GM19239 (cell line): ENCODE data around the gene SOHLH1.

Source experiments
- DNase-seq: peaks from one replicate; pipeline ENCODE4 v3.0.0; 2011; ENCODE audit warnings: low spot score; ENCODE audit not compliant: insufficient read length
- FAIRE-seq: peaks from 2 replicates; lab custom pipeline; 2011; peaks lifted over from hg19 to GRCh38; lab: Jason Lieb, UNC

Gene SOHLH1

GRCh38 chr9:135699440-135699839, at the start of gene SOHLH1:
Gene SOHLH1, minus strand, starts transcription at chr9:135699481. Its CDS starts 14 bp downstream, at chr9:135699467.
- no peak for DNase-seq
- FAIRE-seq: no peak

- FAIRE-seq: no peak
- no peak for DNase-seq
These were observed 49.4 kb upstream of the SOHLH1 start for GRCh38 chr9:135748676-135749075.

GRCh38 chr9:135747311-135747710, 48.0 kb upstream of the SOHLH1 start:
- DNase-seq (no peak), FAIRE-seq (no peak)

GRCh38 chr9:135746565-135746964, 47.3 kb upstream of the SOHLH1 start:
- FAIRE-seq: no peak

GRCh38 chr9:135745686-135746324, 46.5 kb upstream of the SOHLH1 start:
- DNase-seq (no peak), FAIRE-seq (no peak)

More at GRCh38 chr9:135746565-135746964, 47.3 kb upstream of the SOHLH1 start:
- no peak for DNase-seq

GRCh38 chr9:135745189-135745588, 45.9 kb upstream of the SOHLH1 start:
- FAIRE-seq (no peak), DNase-seq (no peak)

GRCh38 chr9:135744333-135745070, 45.2 kb upstream of the SOHLH1 start:
- DNase-seq (no peak), FAIRE-seq (no peak)

- FAIRE-seq (no peak), DNase-seq (no peak)
These were observed 44.5 kb upstream of the SOHLH1 start for GRCh38 chr9:135743546-135744332.

GRCh38 chr9:135743021-135743420, 43.7 kb upstream of the SOHLH1 start:
- FAIRE-seq (no peak), DNase-seq (no peak)

- DNase-seq (no peak), FAIRE-seq (no peak)
These were observed 42.3 kb upstream of the SOHLH1 start for GRCh38 chr9:135741276-135742219.

GRCh38 chr9:135739271-135740220, 40.3 kb upstream of the SOHLH1 start:
- DNase-seq (no peak), FAIRE-seq (no peak)

GRCh38 chr9:135737840-135738521, 38.7 kb upstream of the SOHLH1 start:
- DNase-seq (no peak), FAIRE-seq (no peak)

- no peak for FAIRE-seq
- no peak for DNase-seq
These were observed 37.9 kb upstream of the SOHLH1 start for GRCh38 chr9:135736979-135737839.

- no peak for FAIRE-seq
These were observed 37.1 kb upstream of the SOHLH1 start for GRCh38 chr9:135736272-135736978.

GRCh38 chr9:135734616-135735144, 35.4 kb upstream of the SOHLH1 start:
- DNase-seq (no peak), FAIRE-seq (no peak)

More at GRCh38 chr9:135736272-135736978, 37.1 kb upstream of the SOHLH1 start:
- DNase-seq: no peak

- FAIRE-seq (no peak), DNase-seq (no peak)
These were observed 33.4 kb upstream of the SOHLH1 start for GRCh38 chr9:135732569-135733257.
